NCI-H1417 treated with DMSO at 0.1 percent for 48 hours (cell line): ENCODE results near the gene NBAS.

Experiments used
- DNase-seq: peaks from one replicate; lab custom pipeline; 2025; lab: John Stamatoyannopoulos, UW

Gene NBAS

GRCh38 chr2:15126373-15126772 is 434.8 kb downstream of the NBAS start:
- DNase-seq = no peak

GRCh38 chr2:15122915-15123314 is 438.2 kb downstream of the NBAS start:
- DNase-seq = no peak

GRCh38 chr2:15120631-15121030 is 440.5 kb downstream of the NBAS start:
- DNase-seq = no peak

- no peak for DNase-seq
Measured at GRCh38 chr2:15119722-15120175, 441.4 kb downstream of the NBAS start.

GRCh38 chr2:15117409-15118050 is 443.6 kb downstream of the NBAS start:
- no peak for DNase-seq
